Measurements from ENCODE around the gene COQ10A.

DNA sequence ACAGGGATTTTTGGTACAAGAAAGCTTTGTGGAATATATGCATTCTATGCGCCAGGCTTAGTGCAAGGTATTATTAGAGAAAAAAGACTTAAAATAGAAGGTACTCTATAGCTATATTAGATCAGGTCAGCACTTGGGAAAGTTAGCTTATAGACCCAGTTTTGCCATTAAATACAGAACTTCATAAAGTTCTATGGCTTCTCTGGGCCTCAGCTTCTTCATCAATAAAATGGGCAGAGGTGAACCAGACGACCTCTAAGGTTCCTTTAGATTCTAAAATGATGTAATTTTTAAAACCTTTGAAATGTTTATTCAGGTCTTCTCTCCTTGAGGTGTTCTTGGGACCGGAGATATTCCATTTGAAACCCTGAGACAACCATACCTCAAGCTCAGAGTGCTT lies 42.0 kb downstream of the COQ10A start:
- TF ChIP-seq, protein P1, sequence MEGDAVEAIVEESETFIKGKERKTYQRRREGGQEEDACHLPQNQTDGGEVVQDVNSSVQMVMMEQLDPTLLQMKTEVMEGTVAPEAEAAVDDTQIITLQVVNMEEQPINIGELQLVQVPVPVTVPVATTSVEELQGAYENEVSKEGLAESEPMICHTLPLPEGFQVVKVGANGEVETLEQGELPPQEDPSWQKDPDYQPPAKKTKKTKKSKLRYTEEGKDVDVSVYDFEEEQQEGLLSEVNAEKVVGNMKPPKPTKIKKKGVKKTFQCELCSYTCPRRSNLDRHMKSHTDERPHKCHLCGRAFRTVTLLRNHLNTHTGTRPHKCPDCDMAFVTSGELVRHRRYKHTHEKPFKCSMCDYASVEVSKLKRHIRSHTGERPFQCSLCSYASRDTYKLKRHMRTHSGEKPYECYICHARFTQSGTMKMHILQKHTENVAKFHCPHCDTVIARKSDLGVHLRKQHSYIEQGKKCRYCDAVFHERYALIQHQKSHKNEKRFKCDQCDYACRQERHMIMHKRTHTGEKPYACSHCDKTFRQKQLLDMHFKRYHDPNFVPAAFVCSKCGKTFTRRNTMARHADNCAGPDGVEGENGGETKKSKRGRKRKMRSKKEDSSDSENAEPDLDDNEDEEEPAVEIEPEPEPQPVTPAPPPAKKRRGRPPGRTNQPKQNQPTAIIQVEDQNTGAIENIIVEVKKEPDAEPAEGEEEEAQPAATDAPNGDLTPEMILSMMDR (IDR thresholded peaks at IDR 0.05; ENCODE audit: low read depth, low read length): no peak
- TF ChIP-seq POLR2A (IDR thresholded peaks at IDR 0.05; ENCODE audit: extremely low read depth, insufficient read length): no peak

All from NB4 (cell line).